Right kidney (tissue), 9 donors: Measurements from ENCODE around the gene TAX1BP1.

Source experiments
- DNase-seq: peaks from one replicate; pipeline ENCODE4 v3.0.0-alpha.2; 2016
- long read RNA-seq, 8 donors: transcript quantifications; one replicate each; lab custom pipeline, GENCODE V29; 2026

The TAX1BP1 gene
- long read RNA-seq, donor 1, transcript TAX1BP1-201 (17 exons, 2,478 nt) = major isoform, 9 of 78 reads
- long read RNA-seq, donor 1, partial matches to known transcripts = 59 of 78 reads
- long read RNA-seq, donor 1, other reads (novel, unspliced or antisense) = 8 of 78 reads
- long read RNA-seq, donor 2, partial matches to known transcripts = 31 of 35 reads
- long read RNA-seq, donor 2, other reads (novel, unspliced or antisense) = 0 of 35 reads
- long read RNA-seq, donor 3, partial matches to known transcripts = 34 of 37 reads
- long read RNA-seq, donor 3, other reads (novel, unspliced or antisense) = 0 of 37 reads
- long read RNA-seq, donor 4, partial matches to known transcripts = 89 of 95 reads
- long read RNA-seq, donor 4, other reads (novel, unspliced or antisense) = 0 of 95 reads
- long read RNA-seq, donor 5, transcript TAX1BP1-202 (17 exons, 2,892 nt) = minor isoform, 6 of 37 reads
- long read RNA-seq, donor 5, transcript TAX1BP1-201 (17 exons, 2,478 nt) = major isoform, 14 of 37 reads
- long read RNA-seq, donor 5, partial matches to known transcripts = 17 of 37 reads
- long read RNA-seq, donor 5, other reads (novel, unspliced or antisense) = 0 of 37 reads
- long read RNA-seq, donor 6, transcript TAX1BP1-201 (17 exons, 2,478 nt) = major isoform, 8 of 71 reads
- long read RNA-seq, donor 6, partial matches to known transcripts = 60 of 71 reads
- long read RNA-seq, donor 6, other reads (novel, unspliced or antisense) = 0 of 71 reads
- long read RNA-seq, donor 7, transcript TAX1BP1-201 (17 exons, 2,478 nt) = major isoform, 16 of 146 reads
- long read RNA-seq, donor 7, partial matches to known transcripts = 125 of 146 reads
- long read RNA-seq, donor 7, other reads (novel, unspliced or antisense) = 0 of 146 reads
- long read RNA-seq, donor 8, transcript TAX1BP1-201 (17 exons, 2,478 nt) = major isoform, 11 of 80 reads
- long read RNA-seq, donor 8, partial matches to known transcripts = 62 of 80 reads
- long read RNA-seq, donor 8, other reads (novel, unspliced or antisense) = 0 of 80 reads

- DNase-seq = peak; percentile 97
Measured at GRCh38 chr7:27739909-27740448, at the start of gene TAX1BP1. TAX1BP1 (plus strand) TSS chr7:27740162; CDS start chr7:27748525, 8,363 bp downstream.

GRCh38 chr7:27690649-27691048 lies 49.3 kb upstream of the TAX1BP1 start:
- DNase-seq = no peak

- DNase-seq = no peak
Measured at GRCh38 chr7:27693794-27694193, 46.2 kb upstream of the TAX1BP1 start.

GRCh38 chr7:27695096-27695495 lies 44.9 kb upstream of the TAX1BP1 start:
- DNase-seq = no peak

- no peak for DNase-seq
Measured at GRCh38 chr7:27697861-27698430, 42.0 kb upstream of the TAX1BP1 start.

GRCh38 chr7:27699751-27700150 lies 40.2 kb upstream of the TAX1BP1 start:
- no peak for DNase-seq

- DNase-seq = no peak
Measured at GRCh38 chr7:27700501-27700900, 39.5 kb upstream of the TAX1BP1 start.

GRCh38 chr7:27703181-27703580 lies 36.8 kb upstream of the TAX1BP1 start:
- DNase-seq = no peak

GRCh38 chr7:27704422-27705199 lies 35.4 kb upstream of the TAX1BP1 start:
- DNase-seq = no peak

GRCh38 chr7:27705200-27705594 lies 34.8 kb upstream of the TAX1BP1 start:
- DNase-seq = no peak

GRCh38 chr7:27708485-27708884 lies 31.5 kb upstream of the TAX1BP1 start:
- DNase-seq = no peak

- no peak for DNase-seq
Measured at GRCh38 chr7:27709137-27710075, 30.6 kb upstream of the TAX1BP1 start.

- no peak for DNase-seq
Measured at GRCh38 chr7:27712217-27712616, 27.7 kb upstream of the TAX1BP1 start.

- no peak for DNase-seq
Measured at GRCh38 chr7:27714831-27715444, 25.0 kb upstream of the TAX1BP1 start.

- DNase-seq = no peak
Measured at GRCh38 chr7:27723085-27723484, 16.9 kb upstream of the TAX1BP1 start.

- no peak for DNase-seq
Measured at GRCh38 chr7:27727058-27727457, 12.9 kb upstream of the TAX1BP1 start.

- no peak for DNase-seq
Measured at GRCh38 chr7:27730112-27730511, 9.8 kb upstream of the TAX1BP1 start.

- no peak for DNase-seq
Measured at GRCh38 chr7:27734583-27734982, 5.4 kb upstream of the TAX1BP1 start.

- DNase-seq = no peak
Measured at GRCh38 chr7:27735165-27735564, 4.8 kb upstream of the TAX1BP1 start.

- no peak for DNase-seq
Measured at GRCh38 chr7:27735831-27736230, 4.1 kb upstream of the TAX1BP1 start.
